ENCODE data around the gene SPOCK3. TPM values are rescaled to one million over a fixed set of nuclear protein-coding genes. Genes with fewer than 3 reads are reported as not detected.
"Not testable (repeated sequence)": the region's sequence is repeated elsewhere in the genome, so short reads cannot be mapped to it uniquely, and the experiment has no call there.

Gene SPOCK3
- polyA plus RNA-seq, 3 donors, result 0.31 to 1.9 (median 1.2) TPM

- Histone ChIP-seq H3K4me1 (ENCODE audit: control insufficient read depth in 1 of 2, insufficient read depth in 2 of 2, low read length in 2 of 2) (no peaks in the 10 kb centered on the region), H2AFZ (ENCODE audit: insufficient read depth, low read depth, low read length, poor library complexity, severe bottlenecking) (no peak overlapping the region), H3K79me2 (ENCODE audit: insufficient read depth, low read length) (no peaks in the 10 kb centered on the region), H3K9me3 (replicated peaks in 1 of 2; ENCODE audit: control insufficient read depth in 1 of 2, insufficient read depth in 1 of 2, low read length in 2 of 2) (no peaks in the 10 kb centered on the region), H3K9ac (ENCODE audit: insufficient read depth, low read length, poor library complexity, severe bottlenecking) (no peak overlapping the region), H3K4me3 (replicated peaks in 1 of 3; ENCODE audit: low read depth in 2 of 3, low read length in 3 of 3) (no peak overlapping the region), H3K27ac (ENCODE audit: low read depth in 1 of 2, low read length in 2 of 2) (no peak overlapping the region), H4K20me1 (ENCODE audit: insufficient read depth, low read length) (no peaks in the 10 kb centered on the region), H3K36me3 (replicated peaks in 1 of 2; ENCODE audit: control insufficient read depth in 1 of 2, insufficient read depth in 2 of 2, low read length in 2 of 2) (no peaks in the 10 kb centered on the region), H3K27me3 (ENCODE audit: control insufficient read depth in 2 of 2, insufficient read depth in 2 of 2, low read length in 2 of 2) (no peaks in the 10 kb centered on the region), H3K4me2 (replicated peaks; ENCODE audit: extremely low read depth, low read length, poor library complexity, severe bottlenecking) (no peak overlapping the region)
- no peak for DNase-seq
- 86% methylated on average over 1 of the region's 5 CpGs for WGBS (ENCODE audit: insufficient coverage)
- no peaks in the 10 kb centered on the region for H3K36me3 Mint-ChIP-seq
- no peak for TF ChIP-seq CTCF (IDR thresholded peaks at IDR 0.05)
- H3K4me1 Mint-ChIP-seq, result no peaks in the 10 kb centered on the region
- H3K4me3 Mint-ChIP-seq, result no peak overlapping the region
- H3K27ac Mint-ChIP-seq, result no peak overlapping the region
- peaks cover 0 to 6% (median 3%) of the 10 kb centered on the region in 7 donors for H3K9me3 Mint-ChIP-seq
- intact Hi-C loops (cut with micrococcal nuclease), result no loop called here
- H3K27me3 Mint-ChIP-seq (ENCODE audit: low read depth in 3 of 3), result no peaks in the 10 kb centered on the region
These were observed 358.5 kb downstream of the SPOCK3 start for GRCh38 chr4:166875821-166876220.

DNA sequence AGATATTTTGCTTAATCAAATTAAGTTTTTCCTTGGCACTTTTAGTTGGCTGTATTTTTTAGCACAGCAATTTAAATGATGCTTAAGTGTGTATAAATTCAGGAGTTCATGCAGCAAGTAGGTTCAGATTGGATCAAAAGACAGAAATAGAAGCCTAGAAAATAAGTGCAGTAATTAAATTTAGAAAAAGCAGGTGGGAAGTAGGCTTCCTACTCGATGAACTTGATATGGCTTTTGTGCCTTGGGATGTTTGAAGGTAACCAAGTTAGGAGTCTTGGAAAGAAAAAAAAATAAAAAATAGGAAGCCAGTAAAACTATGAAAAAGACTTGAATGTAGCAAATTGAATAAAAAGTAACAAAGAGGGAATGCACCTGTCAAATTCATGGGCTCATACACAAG, 372.3 kb downstream of the SPOCK3 start:
- no peak overlapping the region for H3K4me2 ChIP-seq (replicated peaks; ENCODE audit: extremely low read depth, low read length, poor library complexity, severe bottlenecking)
- H2AFZ ChIP-seq (ENCODE audit: insufficient read depth, low read depth, low read length, poor library complexity, severe bottlenecking), result no peak overlapping the region
- no peak overlapping the region for H3K27ac ChIP-seq (ENCODE audit: low read depth in 1 of 2, low read length in 2 of 2)
- no peak overlapping the region for H3K9ac ChIP-seq (ENCODE audit: insufficient read depth, low read length, poor library complexity, severe bottlenecking)
- no peaks in the 10 kb centered on the region for H3K4me1 ChIP-seq (ENCODE audit: control insufficient read depth in 1 of 2, insufficient read depth in 2 of 2, low read length in 2 of 2)
- no peaks in the 10 kb centered on the region for H3K79me2 ChIP-seq (ENCODE audit: insufficient read depth, low read length)
- no peak overlapping the region for H3K4me3 ChIP-seq (replicated peaks in 1 of 3; ENCODE audit: low read depth in 2 of 3, low read length in 3 of 3)
- H3K36me3 Mint-ChIP-seq, result no peaks in the 10 kb centered on the region
- no peak overlapping the region for H3K27ac Mint-ChIP-seq
- H3K27me3 Mint-ChIP-seq (ENCODE audit: low read depth in 3 of 3), result no peaks in the 10 kb centered on the region
- H3K27me3 ChIP-seq (ENCODE audit: control insufficient read depth in 2 of 2, insufficient read depth in 2 of 2, low read length in 2 of 2), result no peaks in the 10 kb centered on the region
- H3K9me3 Mint-ChIP-seq, result peaks cover 3 to 9% (median 4%) of the 10 kb centered on the region in 7 donors
- no peak for TF ChIP-seq CTCF (IDR thresholded peaks at IDR 0.05)
- 100% methylated on average over 1 of the region's 1 CpG for WGBS (ENCODE audit: insufficient coverage)
- DNase-seq, result no peak
- H3K4me3 Mint-ChIP-seq, result no peak overlapping the region
- H3K4me1 Mint-ChIP-seq, result no peaks in the 10 kb centered on the region
- intact Hi-C loops (cut with micrococcal nuclease), result no loop called here
- no peaks in the 10 kb centered on the region for H4K20me1 ChIP-seq (ENCODE audit: insufficient read depth, low read length)
- no peaks in the 10 kb centered on the region for H3K36me3 ChIP-seq (replicated peaks in 1 of 2; ENCODE audit: control insufficient read depth in 1 of 2, insufficient read depth in 2 of 2, low read length in 2 of 2)
- H3K9me3 ChIP-seq (replicated peaks in 1 of 2; ENCODE audit: control insufficient read depth in 1 of 2, insufficient read depth in 1 of 2, low read length in 2 of 2), result peaks cover 3% of the 10 kb centered on the region in 2 donors

DNA sequence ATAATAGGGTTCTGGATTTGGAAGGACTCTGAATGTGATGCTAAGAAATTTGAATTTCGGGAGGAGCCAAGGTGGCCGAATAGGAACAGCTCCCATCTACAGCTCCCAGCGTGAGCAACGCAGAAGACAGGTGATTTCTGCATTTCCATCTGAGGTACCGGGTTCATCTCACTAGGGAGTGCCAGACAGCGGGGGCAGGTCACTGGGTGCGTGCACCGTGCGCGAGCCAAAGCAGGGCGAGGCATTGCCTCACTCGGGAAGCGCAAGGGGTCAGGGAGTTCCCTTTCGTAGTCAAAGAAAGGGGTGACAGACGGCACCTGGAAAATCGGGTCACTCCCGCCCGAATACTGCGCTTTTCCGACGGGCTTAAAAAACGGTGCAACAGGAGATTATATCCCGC, 383.9 kb downstream of the SPOCK3 start:
- intact Hi-C loops (cut with micrococcal nuclease); H3K4me3 Mint-ChIP-seq; H3K27ac Mint-ChIP-seq; H3K36me3 ChIP-seq (replicated peaks in 1 of 2; ENCODE audit: control insufficient read depth in 1 of 2, insufficient read depth in 2 of 2, low read length in 2 of 2); H3K9ac ChIP-seq (ENCODE audit: insufficient read depth, low read length, poor library complexity, severe bottlenecking); H3K9me3 ChIP-seq (replicated peaks in 1 of 2; ENCODE audit: control insufficient read depth in 1 of 2, insufficient read depth in 1 of 2, low read length in 2 of 2); H4K20me1 ChIP-seq (ENCODE audit: insufficient read depth, low read length); H3K4me3 ChIP-seq (replicated peaks in 1 of 3; ENCODE audit: low read depth in 2 of 3, low read length in 3 of 3); H2AFZ ChIP-seq (ENCODE audit: insufficient read depth, low read depth, low read length, poor library complexity, severe bottlenecking); H3K79me2 ChIP-seq (ENCODE audit: insufficient read depth, low read length); H3K27me3 Mint-ChIP-seq (ENCODE audit: low read depth in 3 of 3); H3K4me1 Mint-ChIP-seq; H3K4me1 ChIP-seq (ENCODE audit: control insufficient read depth in 1 of 2, insufficient read depth in 2 of 2, low read length in 2 of 2); H3K36me3 Mint-ChIP-seq; H3K27me3 ChIP-seq (ENCODE audit: control insufficient read depth in 2 of 2, insufficient read depth in 2 of 2, low read length in 2 of 2); H3K27ac ChIP-seq (ENCODE audit: low read depth in 1 of 2, low read length in 2 of 2); H3K4me2 ChIP-seq (replicated peaks; ENCODE audit: extremely low read depth, low read length, poor library complexity, severe bottlenecking); DNase-seq: not testable (repeated sequence)
- WGBS (ENCODE audit: insufficient coverage), result 95% methylated on average over 22 of the region's 23 CpGs
- H3K9me3 Mint-ChIP-seq, result peaks cover 3 to 16% (median 9%) of the 10 kb centered on the region in 7 donors

Measured in CD14-positive monocyte (primary cell).